ENCODE results near the gene LSMEM2.
A peak's percentile ranks its signal among the peaks of the same experiment; 100 is the strongest.
"Not testable (repeated sequence)": the region's sequence is repeated elsewhere in the genome, so short reads cannot be mapped to it uniquely, and the experiment has no call there.

The LSMEM2 gene

GRCh38 chr3:50300681-50301254, 21.9 kb downstream of the LSMEM2 start:
- DNase-seq, result no peak

GRCh38 chr3:50302095-50303012, 23.5 kb downstream of the LSMEM2 start:
- DNase-seq, result peak; percentile 61

GRCh38 chr3:50303013-50303815, 24.3 kb downstream of the LSMEM2 start, which contains the start of gene HYAL1:
Gene HYAL1 (minus strand): TSS chr3:50303574. CDS start chr3:50302956, 618 bp downstream.
- DNase-seq, result peak; percentile 59

GRCh38 chr3:50304601-50305000, 25.7 kb downstream of the LSMEM2 start:
- no peak for DNase-seq

- not testable (repeated sequence) for DNase-seq
Observed at GRCh38 chr3:50312041-50312440, 33.2 kb downstream of the LSMEM2 start.

GRCh38 chr3:50314342-50314741, 35.5 kb downstream of the LSMEM2 start:
- DNase-seq, result no peak

- no peak for DNase-seq
Observed at GRCh38 chr3:50314816-50315215, 35.9 kb downstream of the LSMEM2 start.

- peak; percentile 91 for DNase-seq
Observed at GRCh38 chr3:50316657-50317242, 37.9 kb downstream of the LSMEM2 start.

GRCh38 chr3:50317300-50317699, 38.4 kb downstream of the LSMEM2 start:
- DNase-seq, result no peak

GRCh38 chr3:50318163-50318562, 39.3 kb downstream of the LSMEM2 start:
- no peak for DNase-seq

- no peak for DNase-seq
Observed at GRCh38 chr3:50318615-50319014, 39.7 kb downstream of the LSMEM2 start.

GRCh38 chr3:50319181-50319893, 40.5 kb downstream of the LSMEM2 start:
- DNase-seq, result no peak

GRCh38 chr3:50319894-50320625, 41.2 kb downstream of the LSMEM2 start:
- no peak for DNase-seq

- DNase-seq, result peak; percentile 88
Observed at GRCh38 chr3:50320853-50321335, 42.0 kb downstream of the LSMEM2 start.

- peak; percentile 94 for DNase-seq
Observed at GRCh38 chr3:50321336-50322114, 42.6 kb downstream of the LSMEM2 start.

- no peak for DNase-seq
Observed at GRCh38 chr3:50322115-50322385, 43.2 kb downstream of the LSMEM2 start.

- no peak for DNase-seq
Observed at GRCh38 chr3:50322386-50323091, 43.7 kb downstream of the LSMEM2 start, which contains the start of gene HYAL2. Gene HYAL2 (minus strand): TSS chr3:50322745. CDS start chr3:50320489, 2,256 bp downstream.

- DNase-seq, result no peak
Observed at GRCh38 chr3:50323092-50323600, 44.3 kb downstream of the LSMEM2 start.

- no peak for DNase-seq
Observed at GRCh38 chr3:50323614-50324199, 44.8 kb downstream of the LSMEM2 start.

Measured in activated effector memory CD4-positive, alpha-beta T cell treated with anti-CD3 and anti-CD28 coated beads, Interleukin-2, amount 50 U/mL, for 16 hours (primary cell).